HEK293 (cell line): ENCODE measurements around the gene ARHGEF2.

Experiments used
- GLIS1 ChIP-seq: fragments of 450-650 bp; formaldehyde crosslinking; IDR thresholded peaks from 2 replicates; pipeline ENCODE4 v1.5.1; 2016; ENCODE audit warnings: missing biosample characterization, missing genetic modification characterization
- KLF10 ChIP-seq: fragments of 450-650 bp; IDR thresholded peaks from 2 replicates; pipeline ENCODE4 v1.5.1; 2018; ENCODE audit warnings: missing biosample characterization, mild to moderate bottlenecking, missing genetic modification characterization
- OVOL3 ChIP-seq: fragments of 450-650 bp; formaldehyde crosslinking; IDR thresholded peaks from 2 replicates; pipeline ENCODE4 v1.5.1; 2016; ENCODE audit warnings: missing biosample characterization, missing genetic modification characterization
- REPIN1 ChIP-seq: fragments of 450-650 bp; formaldehyde crosslinking; IDR thresholded peaks from 2 replicates; pipeline ENCODE4 v1.5.1; 2017; ENCODE audit warnings: missing biosample characterization, missing genetic modification characterization, low read depth
- SALL2 ChIP-seq: fragments of 450-650 bp; formaldehyde crosslinking; IDR thresholded peaks from 2 replicates; pipeline ENCODE4 v1.5.0; 2017; ENCODE audit warnings: missing biosample characterization, mild to moderate bottlenecking, missing genetic modification characterization, borderline replicate concordance
- SP2 ChIP-seq: fragments of 450-650 bp; formaldehyde crosslinking; IDR thresholded peaks from 2 replicates; pipeline ENCODE4 v1.5.1; 2016; ENCODE audit warnings: missing biosample characterization, missing genetic modification characterization
- ZBTB1 ChIP-seq: fragments of 450-650 bp; formaldehyde crosslinking; IDR thresholded peaks from 2 replicates; pipeline ENCODE4 v1.5.1; 2016; ENCODE audit warnings: missing biosample characterization, missing genetic modification characterization
- ZFP69B ChIP-seq: fragments of 450-650 bp; formaldehyde crosslinking; IDR thresholded peaks from 2 replicates; pipeline ENCODE4 v1.5.1; 2016; ENCODE audit warnings: missing biosample characterization, missing genetic modification characterization
- ZNF146 ChIP-seq: fragments of 450-650 bp; formaldehyde crosslinking; IDR thresholded peaks from 2 replicates; pipeline ENCODE4 v1.5.1; 2016; ENCODE audit warnings: missing biosample characterization, missing genetic modification characterization
- ZNF169 ChIP-seq: fragments of 450-650 bp; formaldehyde crosslinking; IDR thresholded peaks from 2 replicates; pipeline ENCODE4 v1.5.1; 2016; ENCODE audit warnings: missing biosample characterization, missing genetic modification characterization
- ZNF2 ChIP-seq: fragments of 450-650 bp; formaldehyde crosslinking; IDR thresholded peaks from 2 replicates; pipeline ENCODE4 v1.5.1; 2016; ENCODE audit warnings: missing biosample characterization, missing genetic modification characterization
- ZNF274 ChIP-seq, 2 experiments: fragments of 200-500 bp in 1 of 2; fragments of 450-650 bp in 1 of 2; sonication (Bioruptor generic) in 1 of 2; formaldehyde crosslinking in 1 of 2; IDR thresholded peaks; 2 replicates each; pipeline versions ENCODE4 v1.5.1 to v1.6.1; 2014 to 2016; ENCODE audit warnings: borderline replicate concordance in 1 of 2, inconsistent platforms in 1 of 2, low read length in 1 of 2, missing biosample characterization in 1 of 2, missing genetic modification characterization in 1 of 2
- ZNF335 ChIP-seq: fragments of 450-650 bp; formaldehyde crosslinking; conservative IDR thresholded peaks from 2 replicates; pipeline ENCODE4 v1.5.1; 2016; ENCODE audit warnings: missing biosample characterization, missing genetic modification characterization
- ZNF394 ChIP-seq: fragments of 450-650 bp; formaldehyde crosslinking; IDR thresholded peaks from 2 replicates; pipeline ENCODE4 v1.5.1; 2016; ENCODE audit warnings: missing biosample characterization, missing genetic modification characterization, mild to moderate bottlenecking, moderate library complexity, borderline replicate concordance
- ZNF548 ChIP-seq: fragments of 450-650 bp; formaldehyde crosslinking; IDR thresholded peaks from 2 replicates; pipeline ENCODE4 v1.5.1; 2016; ENCODE audit warnings: missing biosample characterization, missing genetic modification characterization
- ZNF555 ChIP-seq: fragments of 450-650 bp; formaldehyde crosslinking; conservative IDR thresholded peaks from 2 replicates; pipeline ENCODE4 v1.5.1; 2017; ENCODE audit warnings: missing biosample characterization, mild to moderate bottlenecking, missing genetic modification characterization, inconsistent platforms
- ZNF558 ChIP-seq: fragments of 450-650 bp; formaldehyde crosslinking; IDR thresholded peaks from 2 replicates; pipeline ENCODE4 v1.5.1; 2016; ENCODE audit warnings: missing biosample characterization, missing genetic modification characterization
- ZNF560 ChIP-seq: fragments of 450-650 bp; formaldehyde crosslinking; IDR thresholded peaks from 2 replicates; pipeline ENCODE4 v1.5.1; 2017; ENCODE audit warnings: missing biosample characterization, missing genetic modification characterization, borderline replicate concordance
- ZNF600 ChIP-seq: fragments of 450-650 bp; formaldehyde crosslinking; IDR thresholded peaks from 2 replicates; pipeline ENCODE4 v1.5.1; 2016; ENCODE audit warnings: missing biosample characterization, missing genetic modification characterization
- ZNF626 ChIP-seq: fragments of 450-650 bp; sonication (Bioruptor Pico); formaldehyde crosslinking; IDR thresholded peaks from 2 replicates; pipeline ENCODE4 v1.5.1; 2018; ENCODE audit warnings: missing biosample characterization, missing genetic modification characterization, inconsistent platforms
- ZNF677 ChIP-seq: fragments of 450-650 bp; IDR thresholded peaks from 2 replicates; pipeline ENCODE4 v1.5.0; 2018; ENCODE audit warnings: missing biosample characterization, mild to moderate bottlenecking, missing genetic modification characterization, moderate library complexity
- ZNF707 ChIP-seq: fragments of 450-650 bp; formaldehyde crosslinking; IDR thresholded peaks from 2 replicates; pipeline ENCODE4 v1.5.1; 2016; ENCODE audit warnings: missing biosample characterization, missing genetic modification characterization
- ZNF768 ChIP-seq: fragments of 450-650 bp; formaldehyde crosslinking; IDR thresholded peaks from 2 replicates; pipeline ENCODE4 v1.5.1; 2018; ENCODE audit warnings: missing biosample characterization, mild to moderate bottlenecking, missing genetic modification characterization
- TF ChIP-seq, protein P1 (sequence below): fragments of 450-650 bp; formaldehyde crosslinking; IDR thresholded peaks from 2 replicates; pipeline ENCODE4 v1.5.1; 2017; ENCODE audit warnings: missing biosample characterization, missing genetic modification characterization
- TF ChIP-seq, protein P2 (sequence below): fragments of 450-650 bp; formaldehyde crosslinking; IDR thresholded peaks from 2 replicates; pipeline ENCODE4 v1.5.1; 2016; ENCODE audit warnings: missing biosample characterization, missing genetic modification characterization
- TF ChIP-seq, protein P3 (sequence below): sonication (generic); formaldehyde crosslinking; IDR thresholded peaks from 2 replicates; pipeline ENCODE4 v1.8.1; 2022; ENCODE audit warnings: mild to moderate bottlenecking, moderate library complexity, missing genetic modification reagents
- TF ChIP-seq, protein P4 (sequence below): fragments of 450-650 bp; formaldehyde crosslinking; IDR thresholded peaks from 2 replicates; pipeline ENCODE4; 2016; ENCODE audit warnings: missing biosample characterization, missing genetic modification characterization
- TF ChIP-seq, protein P5 (sequence below): fragments of 450-650 bp; formaldehyde crosslinking; IDR thresholded peaks from 2 replicates; pipeline ENCODE4 v1.5.1; 2017; ENCODE audit warnings: missing biosample characterization, missing genetic modification characterization
- TF ChIP-seq, protein P6 (sequence below): fragments of 450-650 bp; formaldehyde crosslinking; IDR thresholded peaks from 2 replicates; pipeline ENCODE4 v1.5.1; 2017; ENCODE audit warnings: missing biosample characterization, missing genetic modification characterization

The ARHGEF2 gene

DNA sequence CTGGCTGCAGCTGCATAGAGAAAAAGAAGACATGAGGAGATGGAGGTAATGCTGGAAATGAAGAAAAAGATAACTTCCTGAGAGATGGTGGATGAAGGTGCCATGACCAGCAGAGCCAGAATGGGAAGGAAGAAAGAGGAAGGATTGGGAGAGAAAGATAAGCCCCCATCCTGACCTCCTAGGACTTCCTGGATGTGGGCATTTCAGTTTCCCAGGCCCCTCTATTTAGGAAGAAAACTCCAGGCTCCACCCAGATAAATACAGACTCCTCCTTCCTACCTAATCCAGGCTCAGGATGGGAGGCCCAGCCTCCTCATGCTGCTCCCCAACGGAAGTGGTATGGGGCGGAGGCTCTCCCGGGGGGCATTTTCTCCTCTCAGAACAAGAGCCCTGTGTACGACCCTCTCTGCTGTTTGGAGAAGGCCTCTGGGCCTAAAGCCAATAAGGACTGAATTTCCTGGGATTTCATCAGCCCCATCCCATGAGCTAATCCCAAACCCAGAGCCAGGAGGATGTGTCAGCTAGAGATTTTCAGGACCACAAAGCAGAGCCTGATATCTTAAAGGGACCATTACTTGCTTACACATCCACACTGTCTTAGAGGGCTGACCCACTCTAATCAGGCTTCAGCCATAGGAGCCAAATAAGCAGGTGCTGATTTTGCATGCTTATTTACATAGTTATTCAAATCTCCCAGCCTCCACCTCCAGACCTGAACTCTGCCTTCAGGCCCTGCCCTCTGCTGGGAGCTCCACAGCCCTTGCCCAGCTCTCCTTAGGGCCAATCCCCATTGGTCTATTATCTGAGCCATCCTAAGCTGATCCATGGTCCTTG, 5.1 kb upstream of the ARHGEF2 start (continued):
- TF ChIP-seq, protein P1, sequence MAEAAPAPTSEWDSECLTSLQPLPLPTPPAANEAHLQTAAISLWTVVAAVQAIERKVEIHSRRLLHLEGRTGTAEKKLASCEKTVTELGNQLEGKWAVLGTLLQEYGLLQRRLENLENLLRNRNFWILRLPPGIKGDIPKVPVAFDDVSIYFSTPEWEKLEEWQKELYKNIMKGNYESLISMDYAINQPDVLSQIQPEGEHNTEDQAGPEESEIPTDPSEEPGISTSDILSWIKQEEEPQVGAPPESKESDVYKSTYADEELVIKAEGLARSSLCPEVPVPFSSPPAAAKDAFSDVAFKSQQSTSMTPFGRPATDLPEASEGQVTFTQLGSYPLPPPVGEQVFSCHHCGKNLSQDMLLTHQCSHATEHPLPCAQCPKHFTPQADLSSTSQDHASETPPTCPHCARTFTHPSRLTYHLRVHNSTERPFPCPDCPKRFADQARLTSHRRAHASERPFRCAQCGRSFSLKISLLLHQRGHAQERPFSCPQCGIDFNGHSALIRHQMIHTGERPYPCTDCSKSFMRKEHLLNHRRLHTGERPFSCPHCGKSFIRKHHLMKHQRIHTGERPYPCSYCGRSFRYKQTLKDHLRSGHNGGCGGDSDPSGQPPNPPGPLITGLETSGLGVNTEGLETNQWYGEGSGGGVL, result peak; percentile 89
- TF ChIP-seq ZBTB1 (tag by site-specific recombination), result no peak
- no peak for TF ChIP-seq ZNF2 (tag by site-specific recombination)
- TF ChIP-seq ZNF600 (tag by site-specific recombination), result 0 out of 2 replicates have a peak, but pooled peaks have one; percentile 34
- TF ChIP-seq ZNF555 (tag by site-specific recombination), result no peak
- TF ChIP-seq ZNF560, result no peak
- TF ChIP-seq ZNF394, result peak; percentile 89
- TF ChIP-seq ZNF677, result no peak
- peak; percentile 76 for TF ChIP-seq GLIS1 (tag by site-specific recombination)
- no peak for TF ChIP-seq KLF10
- 0 out of 2 replicates have a peak, but pooled peaks have one; percentile 39 for TF ChIP-seq ZNF768
- TF ChIP-seq ZFP69B (tag by site-specific recombination), result 0 out of 2 replicates have a peak, but pooled peaks have one; percentile 52
- no peak for TF ChIP-seq ZNF274 (IDR thresholded peaks at IDR 0.05; ENCODE audit: low read length)
- TF ChIP-seq ZNF274 (tag by site-specific recombination; IDR thresholded peaks at IDR 0.05; ENCODE audit: borderline replicate concordance), result no peak
- TF ChIP-seq SALL2 (tag by site-specific recombination), result no peak
- no peak for TF ChIP-seq OVOL3 (tag by site-specific recombination)
- peak; percentile 89 for TF ChIP-seq ZNF335 (tag by site-specific recombination)
- TF ChIP-seq, protein P2, sequence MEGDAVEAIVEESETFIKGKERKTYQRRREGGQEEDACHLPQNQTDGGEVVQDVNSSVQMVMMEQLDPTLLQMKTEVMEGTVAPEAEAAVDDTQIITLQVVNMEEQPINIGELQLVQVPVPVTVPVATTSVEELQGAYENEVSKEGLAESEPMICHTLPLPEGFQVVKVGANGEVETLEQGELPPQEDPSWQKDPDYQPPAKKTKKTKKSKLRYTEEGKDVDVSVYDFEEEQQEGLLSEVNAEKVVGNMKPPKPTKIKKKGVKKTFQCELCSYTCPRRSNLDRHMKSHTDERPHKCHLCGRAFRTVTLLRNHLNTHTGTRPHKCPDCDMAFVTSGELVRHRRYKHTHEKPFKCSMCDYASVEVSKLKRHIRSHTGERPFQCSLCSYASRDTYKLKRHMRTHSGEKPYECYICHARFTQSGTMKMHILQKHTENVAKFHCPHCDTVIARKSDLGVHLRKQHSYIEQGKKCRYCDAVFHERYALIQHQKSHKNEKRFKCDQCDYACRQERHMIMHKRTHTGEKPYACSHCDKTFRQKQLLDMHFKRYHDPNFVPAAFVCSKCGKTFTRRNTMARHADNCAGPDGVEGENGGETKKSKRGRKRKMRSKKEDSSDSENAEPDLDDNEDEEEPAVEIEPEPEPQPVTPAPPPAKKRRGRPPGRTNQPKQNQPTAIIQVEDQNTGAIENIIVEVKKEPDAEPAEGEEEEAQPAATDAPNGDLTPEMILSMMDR (tag by site-specific recombination), result 0 out of 2 replicates have a peak, but pooled peaks have one; percentile 21
- no peak for TF ChIP-seq REPIN1 (tag by site-specific recombination)
- TF ChIP-seq, protein P3, sequence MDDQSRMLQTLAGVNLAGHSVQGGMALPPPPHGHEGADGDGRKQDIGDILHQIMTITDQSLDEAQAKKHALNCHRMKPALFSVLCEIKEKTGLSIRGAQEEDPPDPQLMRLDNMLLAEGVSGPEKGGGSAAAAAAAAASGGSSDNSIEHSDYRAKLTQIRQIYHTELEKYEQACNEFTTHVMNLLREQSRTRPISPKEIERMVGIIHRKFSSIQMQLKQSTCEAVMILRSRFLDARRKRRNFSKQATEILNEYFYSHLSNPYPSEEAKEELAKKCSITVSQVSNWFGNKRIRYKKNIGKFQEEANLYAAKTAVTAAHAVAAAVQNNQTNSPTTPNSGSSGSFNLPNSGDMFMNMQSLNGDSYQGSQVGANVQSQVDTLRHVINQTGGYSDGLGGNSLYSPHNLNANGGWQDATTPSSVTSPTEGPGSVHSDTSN, result no peak
- TF ChIP-seq ZNF707, result no peak
- TF ChIP-seq ZNF558, result peak; percentile 67; the same call in 1 of the 2 replicates
- TF ChIP-seq ZNF169 (tag by site-specific recombination), result no peak
- TF ChIP-seq, protein P4, sequence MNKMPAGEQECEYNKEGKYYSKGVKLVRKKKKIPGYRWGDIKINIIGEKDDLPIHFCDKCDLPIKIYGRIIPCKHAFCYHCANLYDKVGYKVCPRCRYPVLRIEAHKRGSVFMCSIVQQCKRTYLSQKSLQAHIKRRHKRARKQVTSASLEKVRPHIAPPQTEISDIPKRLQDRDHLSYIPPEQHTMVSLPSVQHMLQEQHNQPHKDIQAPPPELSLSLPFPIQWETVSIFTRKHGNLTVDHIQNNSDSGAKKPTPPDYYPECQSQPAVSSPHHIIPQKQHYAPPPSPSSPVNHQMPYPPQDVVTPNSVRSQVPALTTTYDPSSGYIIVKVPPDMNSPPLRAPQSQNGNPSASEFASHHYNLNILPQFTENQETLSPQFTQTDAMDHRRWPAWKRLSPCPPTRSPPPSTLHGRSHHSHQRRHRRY (tag by site-specific recombination), result no peak
- no peak for TF ChIP-seq ZNF146 (tag by site-specific recombination)
- TF ChIP-seq ZNF626 (tag by site-specific recombination), result no peak
- TF ChIP-seq, protein P5, sequence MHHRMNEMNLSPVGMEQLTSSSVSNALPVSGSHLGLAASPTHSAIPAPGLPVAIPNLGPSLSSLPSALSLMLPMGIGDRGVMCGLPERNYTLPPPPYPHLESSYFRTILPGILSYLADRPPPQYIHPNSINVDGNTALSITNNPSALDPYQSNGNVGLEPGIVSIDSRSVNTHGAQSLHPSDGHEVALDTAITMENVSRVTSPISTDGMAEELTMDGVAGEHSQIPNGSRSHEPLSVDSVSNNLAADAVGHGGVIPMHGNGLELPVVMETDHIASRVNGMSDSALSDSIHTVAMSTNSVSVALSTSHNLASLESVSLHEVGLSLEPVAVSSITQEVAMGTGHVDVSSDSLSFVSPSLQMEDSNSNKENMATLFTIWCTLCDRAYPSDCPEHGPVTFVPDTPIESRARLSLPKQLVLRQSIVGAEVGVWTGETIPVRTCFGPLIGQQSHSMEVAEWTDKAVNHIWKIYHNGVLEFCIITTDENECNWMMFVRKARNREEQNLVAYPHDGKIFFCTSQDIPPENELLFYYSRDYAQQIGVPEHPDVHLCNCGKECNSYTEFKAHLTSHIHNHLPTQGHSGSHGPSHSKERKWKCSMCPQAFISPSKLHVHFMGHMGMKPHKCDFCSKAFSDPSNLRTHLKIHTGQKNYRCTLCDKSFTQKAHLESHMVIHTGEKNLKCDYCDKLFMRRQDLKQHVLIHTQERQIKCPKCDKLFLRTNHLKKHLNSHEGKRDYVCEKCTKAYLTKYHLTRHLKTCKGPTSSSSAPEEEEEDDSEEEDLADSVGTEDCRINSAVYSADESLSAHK (tag by site-specific recombination), result peak; percentile 62; the same call in 1 of the 2 replicates
- 0 out of 2 replicates have a peak, but pooled peaks have one; percentile 28 for TF ChIP-seq SP2
- TF ChIP-seq, protein P6, sequence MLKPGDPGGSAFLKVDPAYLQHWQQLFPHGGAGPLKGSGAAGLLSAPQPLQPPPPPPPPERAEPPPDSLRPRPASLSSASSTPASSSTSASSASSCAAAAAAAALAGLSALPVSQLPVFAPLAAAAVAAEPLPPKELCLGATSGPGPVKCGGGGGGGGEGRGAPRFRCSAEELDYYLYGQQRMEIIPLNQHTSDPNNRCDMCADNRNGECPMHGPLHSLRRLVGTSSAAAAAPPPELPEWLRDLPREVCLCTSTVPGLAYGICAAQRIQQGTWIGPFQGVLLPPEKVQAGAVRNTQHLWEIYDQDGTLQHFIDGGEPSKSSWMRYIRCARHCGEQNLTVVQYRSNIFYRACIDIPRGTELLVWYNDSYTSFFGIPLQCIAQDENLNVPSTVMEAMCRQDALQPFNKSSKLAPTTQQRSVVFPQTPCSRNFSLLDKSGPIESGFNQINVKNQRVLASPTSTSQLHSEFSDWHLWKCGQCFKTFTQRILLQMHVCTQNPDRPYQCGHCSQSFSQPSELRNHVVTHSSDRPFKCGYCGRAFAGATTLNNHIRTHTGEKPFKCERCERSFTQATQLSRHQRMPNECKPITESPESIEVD (tag by site-specific recombination), result no peak
- no peak for TF ChIP-seq ZNF548 (tag by site-specific recombination)
